Liver (tissue), 3 donors: Measurements from ENCODE around the gene GBGT1.

Source experiments
- FOXA1 ChIP-seq: IDR thresholded peaks from 2 replicates; pipeline ENCODE4 v1.6.1; 2016; ENCODE audit warnings: antibody characterized with exemption
- GABPA ChIP-seq, 2 donors: IDR thresholded peaks in 1 of 2; conservative IDR thresholded peaks in 1 of 2; 2 replicates each; pipeline ENCODE4 v1.6.1; 2016; ENCODE audit warnings: antibody characterized with exemption in 2 of 2, mild to moderate bottlenecking in 1 of 2, moderate library complexity in 1 of 2
- JUND ChIP-seq, 2 donors: IDR thresholded peaks; 2 replicates each; pipeline ENCODE4 v1.6.1; 2016; ENCODE audit warnings: antibody characterized with exemption in 2 of 2
- RAD21 ChIP-seq, 2 donors: IDR thresholded peaks; 2 replicates each; pipeline ENCODE4 v1.6.1; 2016; ENCODE audit warnings: antibody characterized with exemption in 2 of 2, mild to moderate bottlenecking in 2 of 2
- ZBTB33 ChIP-seq: IDR thresholded peaks from 2 replicates; pipeline ENCODE4 v1.6.1; 2016; ENCODE audit warnings: antibody characterized with exemption
- TF ChIP-seq, protein P1 (sequence below): fragments of 150-350 bp; IDR thresholded peaks from 2 replicates; pipeline ENCODE4 v1.5.1; 2017; ENCODE audit warnings: improper control_type of control experiment, low read depth, low read length; ENCODE audit not compliant: missing input control
- donor health status: healthy.
- donor health status: healthy.

DNA sequence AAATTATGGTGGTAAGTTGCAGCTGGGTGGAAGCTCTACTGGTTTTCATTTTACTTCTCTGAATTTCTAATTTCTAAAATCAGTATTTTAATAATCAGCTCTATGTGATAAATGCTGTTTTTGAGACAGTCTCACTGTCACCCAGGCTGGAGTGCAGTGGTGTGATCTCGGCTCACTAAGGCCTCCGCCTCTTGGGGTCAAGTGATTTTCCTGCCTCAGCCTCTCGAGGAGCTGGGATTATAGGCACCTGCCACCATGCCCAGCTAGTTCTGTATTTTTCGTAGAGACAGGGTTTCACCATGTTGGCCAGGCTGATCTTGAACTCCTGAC is 41.1 kb downstream of the GBGT1 start:
- TF ChIP-seq, protein P1, sequence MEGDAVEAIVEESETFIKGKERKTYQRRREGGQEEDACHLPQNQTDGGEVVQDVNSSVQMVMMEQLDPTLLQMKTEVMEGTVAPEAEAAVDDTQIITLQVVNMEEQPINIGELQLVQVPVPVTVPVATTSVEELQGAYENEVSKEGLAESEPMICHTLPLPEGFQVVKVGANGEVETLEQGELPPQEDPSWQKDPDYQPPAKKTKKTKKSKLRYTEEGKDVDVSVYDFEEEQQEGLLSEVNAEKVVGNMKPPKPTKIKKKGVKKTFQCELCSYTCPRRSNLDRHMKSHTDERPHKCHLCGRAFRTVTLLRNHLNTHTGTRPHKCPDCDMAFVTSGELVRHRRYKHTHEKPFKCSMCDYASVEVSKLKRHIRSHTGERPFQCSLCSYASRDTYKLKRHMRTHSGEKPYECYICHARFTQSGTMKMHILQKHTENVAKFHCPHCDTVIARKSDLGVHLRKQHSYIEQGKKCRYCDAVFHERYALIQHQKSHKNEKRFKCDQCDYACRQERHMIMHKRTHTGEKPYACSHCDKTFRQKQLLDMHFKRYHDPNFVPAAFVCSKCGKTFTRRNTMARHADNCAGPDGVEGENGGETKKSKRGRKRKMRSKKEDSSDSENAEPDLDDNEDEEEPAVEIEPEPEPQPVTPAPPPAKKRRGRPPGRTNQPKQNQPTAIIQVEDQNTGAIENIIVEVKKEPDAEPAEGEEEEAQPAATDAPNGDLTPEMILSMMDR = no peak
- TF ChIP-seq RAD21 (IDR thresholded peaks at IDR 0.05) = no peak
- no peak for TF ChIP-seq GABPA (IDR thresholded peaks at IDR 0.05 in 1 of 2, conservative IDR thresholded peaks at IDR 0.05 in 1 of 2)
- TF ChIP-seq JUND (IDR thresholded peaks at IDR 0.05) = no peak
- TF ChIP-seq FOXA1 = no peak
- TF ChIP-seq ZBTB33 = no peak
